Nephron (organoid): ENCODE results near the gene CHRNG.
"Not testable (repeated sequence)": the region's sequence is repeated elsewhere in the genome, so short reads cannot be mapped to it uniquely, and the experiment has no call there.

ENCODE experiments used
- H3K27ac Mint-ChIP-seq, 3 experiments: 2 replicates each; pipeline ENCODE4 v1.8.0; 2020; ENCODE audit warnings: mixed read lengths in 3 of 3, mild to moderate bottlenecking in 2 of 3, moderate library complexity in 1 of 3
- H3K27me3 Mint-ChIP-seq: 2 replicates; pipeline ENCODE4 v1.8.0; 2021; ENCODE audit warnings: low read depth, mild to moderate bottlenecking, moderate library complexity, mixed read lengths
- H3K36me3 Mint-ChIP-seq: 2 replicates; pipeline ENCODE4 v1.8.0; 2020; ENCODE audit warnings: low read depth, mixed read lengths
- H3K4me1 Mint-ChIP-seq: 2 replicates; pipeline ENCODE4 v1.8.0; 2020; ENCODE audit warnings: mixed read lengths
- H3K4me3 Mint-ChIP-seq, 3 experiments: 2 replicates each; pipeline ENCODE4 v1.8.0; 2020; ENCODE audit warnings: mild to moderate bottlenecking in 3 of 3, mixed read lengths in 3 of 3, moderate library complexity in 2 of 3
- H3K9me3 Mint-ChIP-seq: 2 replicates; pipeline ENCODE4 v1.8.0; 2020; ENCODE audit warnings: mixed read lengths
- CTCF ChIP-seq, 3 experiments: fragments of 200-600 bp; sonication (generic); IDR thresholded peaks; one replicate each; pipeline ENCODE4 v1.5.0; 2021; ENCODE audit warnings: antibody characterized with exemption in 3 of 3; ENCODE audit not compliant: unreplicated experiment in 3 of 3

The CHRNG gene

GRCh38 chr2:232563580-232563979 lies 24.1 kb downstream of the CHRNG start:
- Mint-ChIP-seq H3K4me1 (no peaks in the 10 kb centered on the region), H3K9me3 (no peaks in the 10 kb centered on the region), H3K4me3 (no peak overlapping the region), H3K27me3 (no peaks in the 10 kb centered on the region), H3K36me3 (peaks cover 83% of the 10 kb centered on the region), H3K27ac (no peak overlapping the region)
- TF ChIP-seq CTCF (IDR thresholded peaks at IDR 0.05; ENCODE audit: unreplicated experiment in 3 of 3) = no peak

GRCh38 chr2:232567721-232568120 lies 28.2 kb downstream of the CHRNG start:
- Mint-ChIP-seq H3K36me3 (peaks cover 85% of the 10 kb centered on the region), H3K4me3 (no peak overlapping the region), H3K9me3 (no peaks in the 10 kb centered on the region), H3K27me3 (no peaks in the 10 kb centered on the region), H3K4me1 (peaks cover 27% of the 10 kb centered on the region), H3K27ac (no peak overlapping the region)
- no peak for TF ChIP-seq CTCF (IDR thresholded peaks at IDR 0.05; ENCODE audit: unreplicated experiment in 3 of 3)

DNA sequence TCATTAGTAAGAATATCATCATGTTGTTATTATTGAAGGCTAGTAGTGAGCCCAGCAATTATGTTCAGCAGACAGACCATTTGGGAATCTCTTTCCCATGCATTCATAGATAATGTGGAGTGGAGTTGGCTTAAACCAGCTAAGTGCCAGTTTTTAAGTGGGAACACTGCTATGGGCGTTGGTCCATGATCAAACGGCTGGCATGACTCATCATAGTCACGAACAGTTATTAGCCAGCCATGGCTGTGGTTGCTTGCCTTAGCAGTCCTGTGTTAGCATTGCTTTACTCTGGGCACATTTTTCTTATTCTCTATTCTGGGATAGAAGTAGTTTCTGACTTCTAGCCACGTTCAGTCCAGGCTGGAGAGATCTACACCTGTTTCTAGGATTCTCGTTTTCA lies 28.7 kb downstream of the CHRNG start:
- H3K4me3 Mint-ChIP-seq = no peak overlapping the region
- H3K4me1 Mint-ChIP-seq = peaks cover 31% of the 10 kb centered on the region
- no peaks in the 10 kb centered on the region for H3K9me3 Mint-ChIP-seq
- peaks cover 80% of the 10 kb centered on the region for H3K36me3 Mint-ChIP-seq
- H3K27me3 Mint-ChIP-seq = no peaks in the 10 kb centered on the region
- no peak for TF ChIP-seq CTCF (IDR thresholded peaks at IDR 0.05; ENCODE audit: unreplicated experiment in 3 of 3)
- no peak overlapping the region for H3K27ac Mint-ChIP-seq

DNA sequence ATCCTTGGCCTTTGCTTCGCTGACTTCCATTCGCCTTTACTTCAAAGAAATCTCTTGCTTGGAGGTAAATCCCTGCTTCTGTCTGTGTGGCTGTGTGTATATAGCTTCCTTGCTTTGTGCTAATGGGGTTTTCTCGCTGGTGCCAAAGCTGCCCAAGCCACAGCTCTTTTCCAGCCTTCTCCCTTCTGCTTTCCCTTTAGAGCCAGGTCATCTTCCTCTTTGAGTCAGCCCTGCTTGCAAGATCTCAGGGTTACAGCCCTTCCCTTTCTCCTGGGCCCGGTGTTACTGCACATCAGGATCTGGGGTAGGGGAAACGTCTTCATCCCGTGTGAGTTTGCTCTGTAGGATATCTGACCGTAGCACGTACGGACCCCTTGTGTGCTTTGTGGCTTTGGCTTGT lies 30.0 kb downstream of the CHRNG start:
- Mint-ChIP-seq H3K4me3 (no peak overlapping the region), H3K27me3 (no peaks in the 10 kb centered on the region), H3K4me1 (peaks cover 44% of the 10 kb centered on the region), H3K27ac (peak overlapping the region in 1 of 3 experiments; percentile 6), H3K36me3 (peaks cover 77% of the 10 kb centered on the region), H3K9me3 (no peaks in the 10 kb centered on the region)
- no peak for TF ChIP-seq CTCF (IDR thresholded peaks at IDR 0.05; ENCODE audit: unreplicated experiment in 3 of 3)

- H3K27me3 Mint-ChIP-seq, H3K9me3 Mint-ChIP-seq, H3K4me3 Mint-ChIP-seq: not testable (repeated sequence)
- Mint-ChIP-seq H3K27ac (peak overlapping the region; percentile 6 to 63 (median 38)), H3K36me3 (peaks cover 77% of the 10 kb centered on the region), H3K4me1 (peaks cover 53% of the 10 kb centered on the region)
These were observed 31.0 kb downstream of the CHRNG start for GRCh38 chr2:232570481-232570880.

DNA sequence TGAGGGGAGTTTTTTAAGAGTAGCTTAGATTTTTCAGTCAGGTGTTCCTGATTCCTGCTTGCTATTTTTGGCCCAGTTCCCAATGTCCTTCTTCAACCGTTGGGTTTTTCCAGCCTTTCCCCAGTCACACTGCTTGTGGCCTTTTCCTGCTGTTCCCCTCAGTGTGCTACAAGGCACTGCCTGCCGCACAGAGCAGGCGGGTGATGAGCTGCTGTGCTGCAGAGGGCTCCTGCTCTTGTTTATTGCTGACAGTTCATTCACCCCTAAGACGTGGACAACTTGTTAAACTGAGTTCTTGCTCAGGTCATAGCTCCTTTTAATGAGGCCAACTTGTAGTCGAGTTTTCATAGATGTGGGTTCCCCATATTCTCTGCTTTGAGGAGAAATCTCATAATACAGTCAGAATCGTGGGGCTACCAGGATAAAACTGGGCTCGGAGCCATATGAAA lies 31.6 kb downstream of the CHRNG start:
- Mint-ChIP-seq H3K36me3 (peaks cover 72% of the 10 kb centered on the region), H3K4me3 (no peak overlapping the region), H3K9me3 (no peaks in the 10 kb centered on the region), H3K27me3 (no peaks in the 10 kb centered on the region), H3K27ac (peak overlapping the region in 2 of 3 experiments; percentile 63 to 66), H3K4me1 (peaks cover 53% of the 10 kb centered on the region)
- no peak for TF ChIP-seq CTCF (IDR thresholded peaks at IDR 0.05; ENCODE audit: unreplicated experiment in 3 of 3)
